ENCODE results near the gene GIMAP2.

Gene GIMAP2

DNA sequence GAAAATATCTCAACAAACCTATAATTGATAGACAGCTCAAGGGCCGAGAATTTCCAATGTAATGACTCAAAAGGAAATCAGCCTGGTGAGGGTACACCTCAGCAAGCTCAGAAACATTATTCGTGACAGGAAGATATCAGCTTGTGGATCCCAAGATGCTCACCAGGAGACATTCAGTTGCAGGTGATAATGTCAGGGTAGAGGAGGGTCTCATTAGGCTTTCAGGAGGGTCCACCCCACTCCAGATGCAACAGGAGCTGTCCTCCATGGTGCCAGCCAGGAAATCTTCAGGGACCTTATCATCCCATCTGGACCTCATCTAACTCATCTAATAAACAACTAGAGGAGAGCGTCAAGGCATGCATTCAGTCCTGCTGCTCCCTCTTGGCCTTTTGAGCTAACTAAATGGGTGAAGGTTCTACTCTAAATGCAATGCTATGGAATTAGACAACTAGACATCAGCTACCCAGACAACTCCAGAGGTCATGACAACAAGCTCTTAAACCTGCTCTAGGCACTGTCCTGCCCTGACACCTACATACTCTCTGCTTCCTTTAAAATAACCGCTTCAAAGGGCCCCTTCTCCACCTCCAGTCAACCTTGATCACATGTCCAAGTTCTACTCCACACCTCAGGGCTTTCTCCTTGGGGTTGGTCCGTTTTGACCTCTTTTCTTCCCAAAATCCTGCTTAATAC is 47.4 kb downstream of the GIMAP2 start:
- no peak for DNase-seq (ENCODE audit: low read depth in 1 of 2, low spot score in 1 of 2)

DNA sequence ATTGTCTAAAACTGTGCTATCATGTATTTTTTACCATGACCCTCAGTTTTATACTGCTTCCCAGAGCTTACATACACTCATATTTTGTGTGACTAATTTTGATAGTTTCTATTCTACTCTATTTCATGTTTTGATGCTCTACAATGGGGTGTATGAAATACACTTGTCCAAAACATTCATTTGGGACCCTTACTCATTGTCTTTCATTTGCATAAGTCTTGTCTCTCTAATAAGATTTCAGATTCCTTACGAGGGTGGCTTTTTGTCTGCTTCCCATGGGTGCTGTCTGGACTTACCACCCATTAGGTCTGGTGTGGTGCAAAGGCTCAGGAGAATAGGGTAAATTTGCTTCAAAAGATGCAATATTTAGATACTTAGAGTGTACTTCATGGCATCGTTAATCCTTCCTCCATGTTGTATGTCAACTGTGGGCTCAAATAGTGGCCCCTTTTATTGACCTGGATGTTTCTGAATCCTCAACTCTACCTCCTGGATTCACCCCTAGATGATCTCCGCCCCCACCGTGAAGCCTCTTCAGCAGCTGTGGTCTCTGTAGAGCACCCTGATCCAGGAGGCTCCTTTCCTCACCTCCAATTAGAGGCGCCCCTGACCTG is 48.1 kb downstream of the GIMAP2 start:
- no peak for DNase-seq (ENCODE audit: low read depth in 1 of 2, low spot score in 1 of 2)

DNA sequence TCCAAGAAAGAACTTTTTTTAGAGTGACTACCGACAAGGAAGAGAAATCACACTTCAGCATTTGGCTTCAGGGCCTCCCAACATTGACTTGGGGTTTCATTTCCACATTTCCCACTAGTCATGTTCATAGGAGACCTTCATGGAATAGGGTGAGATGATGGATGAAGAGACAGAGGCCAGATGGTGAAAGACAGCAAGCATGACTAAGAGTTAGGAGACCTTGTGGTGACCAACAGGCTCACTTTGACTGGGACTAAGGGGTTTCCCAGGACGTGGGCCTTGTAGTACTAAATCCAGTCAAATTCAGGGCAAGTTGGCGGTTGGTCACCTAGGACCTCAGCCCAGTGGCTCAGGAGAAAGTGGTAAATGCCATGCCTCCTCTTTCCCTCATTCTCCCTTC is 48.7 kb downstream of the GIMAP2 start:
- DNase-seq (ENCODE audit: low read depth in 1 of 2, low spot score in 1 of 2) = no peak

DNA sequence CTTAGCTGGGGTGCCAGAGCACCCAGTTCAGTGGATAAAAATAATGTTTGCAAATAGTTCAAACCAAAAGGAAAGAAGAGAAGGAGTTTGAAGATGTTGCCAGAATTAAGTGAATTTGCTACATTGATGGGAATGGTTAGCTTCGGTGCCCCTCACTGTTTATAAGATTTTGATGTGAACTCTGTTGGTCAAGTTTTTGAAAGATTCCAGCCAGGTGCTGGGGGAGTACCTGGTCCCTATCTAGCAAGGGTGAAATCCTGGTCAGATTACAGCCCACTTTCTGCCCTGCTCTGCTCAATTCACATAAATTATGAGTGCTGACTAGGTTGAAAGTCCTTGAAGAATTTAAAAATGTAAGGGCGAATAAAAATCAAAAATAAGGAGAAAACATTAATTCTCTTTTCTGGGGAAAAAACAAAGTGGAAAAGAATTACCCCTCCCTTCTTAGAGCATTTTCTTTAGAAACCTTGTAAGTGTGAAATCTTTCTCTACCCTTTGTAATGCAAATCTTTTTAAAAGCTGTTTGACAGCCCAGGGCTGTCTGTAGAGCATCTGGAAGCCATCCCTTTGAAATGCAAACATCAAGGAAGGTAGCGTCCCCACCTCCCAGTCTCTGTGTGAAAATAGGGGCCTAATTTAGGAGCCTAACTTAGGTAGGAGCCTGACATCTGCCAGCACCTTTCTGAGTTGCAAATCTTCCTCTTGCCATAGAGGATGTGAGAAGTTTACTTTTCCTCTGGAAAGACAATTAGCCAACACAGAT is 50.3 kb downstream of the GIMAP2 start:
- no peak for DNase-seq (ENCODE audit: low read depth in 1 of 2, low spot score in 1 of 2)

DNA sequence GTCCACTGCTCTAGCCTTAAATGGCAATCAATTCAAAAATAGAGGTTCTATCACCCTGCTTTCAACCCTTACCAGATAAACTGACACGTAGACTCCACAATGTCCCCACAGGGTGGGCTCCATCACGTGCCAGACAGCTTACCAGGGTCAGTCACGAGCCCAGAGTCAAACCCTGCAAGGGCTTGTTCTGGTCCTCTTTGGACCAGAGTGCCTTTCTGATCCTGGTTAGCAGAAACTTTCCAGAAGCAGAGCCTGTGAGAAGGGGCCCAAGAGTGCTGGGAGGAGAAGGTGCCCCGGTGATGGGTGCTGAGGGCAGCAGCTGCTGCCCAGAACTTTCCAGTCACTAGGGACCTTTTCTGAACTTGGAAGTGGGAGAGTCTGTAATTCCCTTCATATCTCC is 51.4 kb downstream of the GIMAP2 start:
- no peak for DNase-seq (ENCODE audit: low read depth in 1 of 2, low spot score in 1 of 2)

DNA sequence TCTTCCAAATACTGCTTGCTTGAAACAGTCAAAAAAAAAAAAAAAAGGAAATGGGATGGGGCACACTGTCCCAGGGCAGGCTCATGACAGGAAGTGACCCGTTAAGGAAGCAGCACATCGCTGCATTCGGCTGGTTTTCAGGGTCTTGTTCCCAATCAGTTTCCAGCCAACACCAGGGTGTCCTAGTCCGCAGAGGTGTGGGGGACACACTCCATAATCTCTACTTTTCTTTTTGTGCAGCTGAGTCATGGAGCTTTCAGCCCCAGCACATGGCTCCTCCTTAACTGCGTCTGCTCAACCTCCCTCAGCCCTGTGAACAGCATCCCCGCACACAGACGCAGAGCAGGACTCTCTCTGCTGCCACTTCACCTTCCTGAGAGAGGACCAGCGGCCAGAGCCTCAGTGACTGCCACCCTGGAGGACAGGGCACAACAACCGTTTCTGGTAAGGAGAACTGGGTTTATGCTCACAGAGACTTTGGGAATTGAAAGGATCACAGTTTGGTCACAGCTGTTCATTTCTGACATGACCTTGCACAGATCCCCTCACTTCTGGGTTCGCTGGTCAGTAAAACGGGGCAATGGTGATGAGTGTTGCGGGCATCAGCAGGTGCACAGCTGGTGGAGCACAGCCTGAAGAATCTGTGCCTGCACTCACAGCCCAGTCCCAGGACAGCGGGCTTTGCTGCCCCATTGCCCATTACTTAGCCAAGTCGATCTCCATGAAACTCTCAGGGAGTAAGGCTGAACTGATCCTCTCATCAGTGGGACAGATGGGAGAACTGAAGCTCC is 52.0 kb downstream of the GIMAP2 start, which contains the start of gene GIMAP5:
Gene GIMAP5, plus strand, starts transcription at position 154 of the 791 bp plus-strand sequence. CDS start 3,467 bp downstream, outside the sequence.
- peak; percentile 41 to 42 for DNase-seq (ENCODE audit: low read depth in 1 of 2, low spot score in 1 of 2)

DNA sequence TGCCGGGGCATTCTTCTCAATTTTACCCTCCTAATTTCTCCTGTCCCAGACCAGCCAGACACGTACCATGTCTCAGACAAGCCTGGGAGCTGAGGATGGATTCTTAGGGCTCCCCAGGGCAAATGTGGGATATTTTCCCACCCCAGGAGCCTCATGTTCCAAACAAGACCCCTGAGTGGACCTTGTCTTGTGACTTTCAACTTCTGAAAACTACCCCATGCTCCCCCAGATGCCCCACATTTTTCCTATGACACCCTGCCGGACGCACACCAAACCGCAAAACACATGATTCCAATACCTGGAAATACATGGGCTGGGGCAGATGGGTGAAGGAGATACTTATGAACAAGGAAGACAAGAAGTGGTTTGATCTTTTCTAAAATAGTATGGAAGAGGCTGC is 52.6 kb downstream of the GIMAP2 start:
- no peak for DNase-seq (ENCODE audit: low read depth in 1 of 2, low spot score in 1 of 2)

DNA sequence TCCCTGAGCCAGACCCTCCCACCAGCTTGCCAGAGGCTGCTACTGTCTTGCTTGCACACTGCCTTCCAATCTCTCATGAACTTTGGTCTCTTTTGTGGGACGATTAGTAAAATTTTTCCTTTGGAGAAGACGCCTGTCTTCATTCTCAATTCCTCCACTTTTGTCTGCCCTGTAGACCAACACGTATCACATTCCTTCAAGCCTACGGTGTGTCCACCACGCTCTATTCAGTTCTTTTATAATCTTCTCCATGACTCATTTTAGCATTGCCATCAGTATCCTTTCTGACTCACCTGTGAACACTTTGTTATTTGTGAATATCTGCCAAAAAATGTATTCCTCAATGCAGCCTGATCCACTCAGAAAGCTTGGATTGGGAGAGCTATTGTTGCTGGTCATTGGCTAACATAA is 53.1 kb downstream of the GIMAP2 start:
- DNase-seq (ENCODE audit: low read depth in 1 of 2, low spot score in 1 of 2) = no peak

DNA sequence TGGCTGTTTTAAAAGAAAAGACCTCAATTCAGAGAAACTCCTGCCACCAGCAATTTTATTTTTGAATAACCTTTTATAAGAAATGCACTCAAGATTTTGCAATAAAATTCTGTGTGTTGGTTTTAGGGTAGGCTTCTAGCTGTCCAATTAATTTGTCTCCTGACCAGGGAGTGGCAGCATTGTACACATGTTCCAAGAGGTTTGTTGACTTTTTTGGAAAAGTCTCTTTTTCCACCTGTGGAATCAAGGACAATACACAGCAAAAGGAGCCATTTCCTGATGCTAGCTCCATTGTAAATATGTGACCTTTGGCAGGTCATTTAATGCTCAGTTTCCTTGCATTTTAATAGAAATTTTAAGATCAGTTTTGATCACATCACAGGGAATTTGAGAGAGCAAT is 53.5 kb downstream of the GIMAP2 start:
- no peak for DNase-seq (ENCODE audit: low read depth in 1 of 2, low spot score in 1 of 2)

DNA sequence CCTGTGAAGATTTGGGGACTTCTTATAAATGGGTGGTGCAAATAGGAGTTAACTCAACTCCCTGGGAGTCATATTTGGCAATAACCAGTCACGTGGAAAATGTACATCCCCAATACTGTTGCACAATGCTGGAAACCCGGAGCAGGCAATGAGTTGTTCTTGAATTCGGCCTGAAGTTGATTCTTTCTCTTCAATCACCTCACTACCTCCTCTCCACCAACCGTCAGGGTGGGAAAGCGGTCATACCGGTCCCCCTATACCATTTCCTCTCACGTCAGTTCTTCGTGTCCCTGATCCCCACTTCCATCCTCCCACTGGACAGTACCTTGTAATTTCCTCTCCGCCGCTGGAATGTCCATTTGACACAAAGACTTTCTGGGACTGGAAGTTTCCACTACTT is 54.5 kb downstream of the GIMAP2 start:
- no peak for DNase-seq (ENCODE audit: low read depth in 1 of 2, low spot score in 1 of 2)

DNA sequence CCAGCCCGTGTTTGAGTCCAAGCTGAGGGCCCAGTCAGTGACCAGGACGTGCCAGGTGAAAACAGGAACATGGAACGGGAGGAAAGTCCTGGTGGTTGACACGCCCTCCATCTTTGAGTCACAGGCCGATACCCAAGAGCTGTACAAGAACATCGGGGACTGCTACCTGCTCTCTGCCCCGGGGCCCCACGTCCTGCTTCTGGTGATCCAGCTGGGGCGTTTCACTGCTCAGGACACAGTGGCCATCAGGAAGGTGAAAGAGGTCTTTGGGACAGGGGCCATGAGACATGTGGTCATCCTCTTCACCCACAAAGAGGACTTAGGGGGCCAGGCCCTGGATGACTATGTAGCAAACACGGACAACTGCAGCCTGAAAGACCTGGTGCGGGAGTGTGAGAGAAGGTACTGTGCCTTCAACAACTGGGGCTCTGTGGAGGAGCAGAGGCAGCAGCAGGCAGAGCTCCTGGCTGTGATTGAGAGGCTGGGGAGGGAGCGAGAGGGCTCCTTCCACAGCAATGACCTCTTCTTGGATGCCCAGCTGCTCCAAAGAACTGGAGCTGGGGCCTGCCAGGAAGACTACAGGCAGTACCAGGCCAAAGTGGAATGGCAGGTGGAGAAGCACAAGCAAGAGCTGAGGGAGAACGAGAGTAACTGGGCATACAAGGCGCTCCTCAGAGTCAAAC is 56.9 kb downstream of the GIMAP2 start:
- DNase-seq (ENCODE audit: low read depth in 1 of 2, low spot score in 1 of 2) = no peak
